Naive thymus-derived CD4-positive, alpha-beta T cell (primary cell): ENCODE measurements around the gene PTPRR. TPM values are rescaled to one million over a fixed set of nuclear protein-coding genes. Genes with fewer than 3 reads are reported as not detected.

ENCODE experiments used
- ATAC-seq: fragments of 150-1000 bp; cut with Tn5 transposase; 2 replicates; pipeline ENCODE4 v1.10.0; 2021; ENCODE audit warnings: mild to moderate bottlenecking, moderate library complexity
- CTCF ChIA-PET: fragments of 350-600 bp; sonication (Branson Sonifier 250); formaldehyde crosslinking; loops from one replicate; lab custom pipeline; 2021; ENCODE audit warnings: antibody characterized with exemption; lab: Charles Lee
- POLR2A ChIA-PET: fragments of 350-600 bp; sonication (Branson Sonifier 250); formaldehyde crosslinking; loops from one replicate; lab custom pipeline; 2021; ENCODE audit warnings: antibody characterized with exemption, inconsistent platforms; lab: Charles Lee
- DNase-seq, 9 donors: peaks; one replicate each; pipeline versions ENCODE4 v3.0.0 to v3.0.0-alpha.2; 2020 to 2022; ENCODE audit warnings: mixed read lengths in 1 of 9
- H3K27ac ChIP-seq: one replicate; pipeline ENCODE4 v1.7.0; 2013; ENCODE audit warnings: mild to moderate bottlenecking, low read depth, low read length, moderate library complexity
- H3K27me3 ChIP-seq, 2 donors: one replicate each; pipeline ENCODE4 v1.7.0; 2013; ENCODE audit warnings: low read length in 2 of 2, mild to moderate bottlenecking in 2 of 2, moderate library complexity in 2 of 2; ENCODE audit not compliant: control insufficient read depth in 2 of 2, insufficient read depth in 2 of 2
- H3K36me3 ChIP-seq, 3 experiments: 1 replicate in 2 of 3; 2 replicates in 1 of 3; pipeline ENCODE4 v1.7.0; 2013; ENCODE audit warnings: low read length in 3 of 3, mild to moderate bottlenecking in 3 of 3, moderate library complexity in 1 of 3; ENCODE audit not compliant: insufficient read depth in 3 of 3, control insufficient read depth in 2 of 3
- H3K4me1 ChIP-seq, 2 donors: one replicate each; pipeline ENCODE4 v1.7.0; 2013; ENCODE audit warnings: low read length in 2 of 2, mild to moderate bottlenecking in 2 of 2, moderate library complexity in 1 of 2; ENCODE audit not compliant: control insufficient read depth in 2 of 2, insufficient read depth in 2 of 2
- H3K4me3 ChIP-seq: 2 replicates; pipeline ENCODE4 v1.7.0; 2013; ENCODE audit warnings: mild to moderate bottlenecking, low read length
- H3K9me3 ChIP-seq, 3 experiments: 1 replicate in 2 of 3; 2 replicates in 1 of 3; pipeline ENCODE4 v1.7.0; 2013; ENCODE audit warnings: low read length in 3 of 3; ENCODE audit not compliant: control insufficient read depth in 2 of 3
- H3K27ac Mint-ChIP-seq, 9 donors: one replicate each; pipeline ENCODE4 v1.8.0; 2020 to 2022; ENCODE audit warnings: mixed read lengths in 9 of 9, mild to moderate bottlenecking in 8 of 9, moderate library complexity in 5 of 9, inconsistent platforms in 2 of 9
- H3K27me3 Mint-ChIP-seq, 5 donors: one replicate each; pipeline ENCODE4 v1.8.0; 2021 to 2022; ENCODE audit warnings: mixed read lengths in 5 of 5, mild to moderate bottlenecking in 1 of 5
- H3K36me3 Mint-ChIP-seq, 5 donors: one replicate each; pipeline ENCODE4 v1.8.0; 2020 to 2022; ENCODE audit warnings: mixed read lengths in 5 of 5, mild to moderate bottlenecking in 3 of 5, inconsistent platforms in 1 of 5
- H3K4me1 Mint-ChIP-seq, 7 donors: one replicate each; pipeline ENCODE4 v1.8.0; 2020 to 2022; ENCODE audit warnings: mixed read lengths in 7 of 7, mild to moderate bottlenecking in 3 of 7, inconsistent platforms in 1 of 7
- H3K4me3 Mint-ChIP-seq, 10 donors: one replicate each; pipeline ENCODE4 v1.8.0; 2020 to 2022; ENCODE audit warnings: mild to moderate bottlenecking in 10 of 10, mixed read lengths in 10 of 10, moderate library complexity in 6 of 10, inconsistent platforms in 2 of 10
- H3K9me3 Mint-ChIP-seq, 11 donors: one replicate each; pipeline ENCODE4 v1.8.0; 2020 to 2022; ENCODE audit warnings: mixed read lengths in 11 of 11, mild to moderate bottlenecking in 4 of 11, inconsistent platforms in 1 of 11, moderate library complexity in 1 of 11
- intact Hi-C, 2 donors: fragments of 100-400 bp; cut with micrococcal nuclease; formaldehyde crosslinking; loops; one replicate each; pipeline ENCODE4 v1.15.1; 2023
- polyA plus RNA-seq, 2 donors: library from polyadenylated mRNA; unstranded; fragments of 300-500 nt; fragmentation: Illumina TruSeq; gene quantifications; one replicate each; pipeline ENCODE4 v1.2.3, GENCODE V29; 2021
- total RNA-seq, 6 experiments: library from RNA in 5 of 6; stranded (reverse) in 5 of 6; gene quantifications; 1 replicate in 5 of 6; 2 replicates in 1 of 6; pipeline ENCODE4 v1.2.3 and lab custom pipeline; 2021 to 2026

The PTPRR gene
- total and polyA plus RNA-seq, 7 experiments from 2014 or later, result not detected

DNA sequence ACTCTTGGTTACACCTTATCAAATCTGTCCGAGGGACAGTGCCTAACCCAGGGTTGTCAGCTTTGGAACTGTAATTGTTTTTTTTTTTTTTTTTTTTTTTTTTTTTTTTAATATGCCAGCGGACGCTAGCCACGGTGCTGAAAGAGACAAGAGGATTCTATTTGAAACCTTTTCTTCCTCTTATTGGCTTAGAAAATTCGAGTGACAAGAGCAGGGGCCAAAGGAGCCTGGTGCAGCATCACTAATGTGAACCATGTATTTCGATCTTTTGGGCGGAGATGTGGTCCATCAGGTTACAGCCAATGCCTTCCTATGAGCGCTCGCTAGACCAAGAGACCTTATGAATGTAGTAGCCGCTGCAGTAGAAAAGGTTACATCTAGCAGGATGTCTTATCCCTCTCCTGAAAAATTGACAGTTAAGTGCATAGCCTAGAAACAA lies 922 bp downstream of the PTPRR start:
- no peak for ATAC-seq
- no peaks in the 10 kb centered on the region for H3K27me3 ChIP-seq
- Mint-ChIP-seq H3K4me3 (no peak overlapping the region), H3K27me3 (peaks cover 12 to 23% (median 16%) of the 10 kb centered on the region in 5 donors), H3K27ac (no peak overlapping the region), H3K4me1 (peaks cover 0 to 2% (median 0%) of the 10 kb centered on the region in 7 donors), H3K36me3 (no peaks in the 10 kb centered on the region), H3K9me3 (peaks cover 0 to 5% (median 3%) of the 10 kb centered on the region in 11 donors)
- no peak overlapping the region for H3K4me3 ChIP-seq
- CTCF ChIA-PET, result no interaction called here
- no peaks in the 10 kb centered on the region for H3K4me1 ChIP-seq
- DNase-seq, result no peak
- H3K36me3 ChIP-seq, result no peaks in the 10 kb centered on the region
- intact Hi-C loops, result no loop called here
- POLR2A ChIA-PET, result no interaction called here
- H3K27ac ChIP-seq, result no peak overlapping the region
- H3K9me3 ChIP-seq, result no peaks in the 10 kb centered on the region

DNA sequence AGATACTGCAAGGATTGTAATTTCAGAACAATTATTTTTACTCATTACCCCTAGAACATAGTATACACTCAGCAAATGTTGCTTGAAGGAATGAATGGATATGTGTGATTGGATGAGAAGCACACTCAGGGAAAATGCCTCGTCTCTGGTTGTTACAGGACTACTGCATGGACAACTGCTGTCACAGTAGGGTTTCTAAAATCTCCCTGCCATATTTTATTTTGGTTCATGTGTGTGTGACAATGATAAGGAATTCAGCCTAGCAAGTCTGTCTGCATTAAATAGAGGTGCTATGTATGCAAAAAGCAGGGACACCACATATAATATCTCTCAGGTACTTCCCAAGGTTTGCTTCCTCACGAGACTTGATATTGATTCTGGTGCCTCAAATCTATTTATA lies 1.4 kb downstream of the PTPRR start:
- Histone ChIP-seq H3K4me3 (no peak overlapping the region), H3K4me1 (no peaks in the 10 kb centered on the region), H3K9me3 (no peaks in the 10 kb centered on the region), H3K27ac (no peak overlapping the region), H3K27me3 (no peaks in the 10 kb centered on the region), H3K36me3 (no peaks in the 10 kb centered on the region)
- H3K27ac Mint-ChIP-seq, result no peak overlapping the region
- H3K36me3 Mint-ChIP-seq, result no peaks in the 10 kb centered on the region
- H3K4me3 Mint-ChIP-seq, result no peak overlapping the region
- ATAC-seq (no peak), DNase-seq (no peak)
- H3K27me3 Mint-ChIP-seq, result peaks cover 12 to 23% (median 16%) of the 10 kb centered on the region in 5 donors
- POLR2A ChIA-PET, result no interaction called here
- peaks cover 0 to 5% (median 2%) of the 10 kb centered on the region in 11 donors for H3K9me3 Mint-ChIP-seq
- CTCF ChIA-PET, result no interaction called here
- H3K4me1 Mint-ChIP-seq, result peaks cover 0 to 2% (median 0%) of the 10 kb centered on the region in 7 donors
- intact Hi-C loops, result no loop called here

DNA sequence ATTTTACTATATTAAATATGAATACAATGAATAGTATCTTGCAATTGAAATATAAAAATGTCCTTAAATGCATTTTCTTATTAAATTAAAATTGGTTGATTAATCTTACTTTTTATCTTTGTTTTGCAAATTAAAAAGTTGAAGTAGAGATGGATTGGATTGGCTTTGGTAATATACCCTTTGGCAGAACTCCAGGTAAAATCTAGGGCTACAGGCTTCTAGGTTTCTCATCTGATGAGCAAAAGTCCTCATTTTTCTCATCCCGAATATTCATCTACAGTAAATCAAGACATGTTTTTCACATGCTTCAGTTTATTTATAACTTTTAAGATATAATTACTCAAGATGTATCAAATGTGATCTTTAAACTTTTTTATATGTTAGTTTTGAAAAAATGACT lies 2.2 kb downstream of the PTPRR start:
- no peaks in the 10 kb centered on the region for H3K27me3 ChIP-seq
- no peaks in the 10 kb centered on the region for H3K36me3 Mint-ChIP-seq
- no peaks in the 10 kb centered on the region for H3K9me3 ChIP-seq
- no peak overlapping the region for H3K27ac Mint-ChIP-seq
- H3K27ac ChIP-seq, result no peak overlapping the region
- intact Hi-C loops, result no loop called here
- no peak for DNase-seq
- ATAC-seq, result no peak
- no peaks in the 10 kb centered on the region for H3K36me3 ChIP-seq
- H3K9me3 Mint-ChIP-seq, result peaks cover 0 to 5% (median 2%) of the 10 kb centered on the region in 11 donors
- H3K4me1 Mint-ChIP-seq, result peaks cover 0 to 2% (median 0%) of the 10 kb centered on the region in 7 donors
- H3K4me1 ChIP-seq, result no peaks in the 10 kb centered on the region
- peaks cover 12 to 23% (median 16%) of the 10 kb centered on the region in 5 donors for H3K27me3 Mint-ChIP-seq
- no peak overlapping the region for H3K4me3 Mint-ChIP-seq
- CTCF ChIA-PET, result interaction anchor here (0.5 kb wide), 1 partner anchor 133 kb away, joined by 3 read pairs; no protein-coding TSS in a partner anchor
- no peak overlapping the region for H3K4me3 ChIP-seq
- POLR2A ChIA-PET, result no interaction called here

DNA sequence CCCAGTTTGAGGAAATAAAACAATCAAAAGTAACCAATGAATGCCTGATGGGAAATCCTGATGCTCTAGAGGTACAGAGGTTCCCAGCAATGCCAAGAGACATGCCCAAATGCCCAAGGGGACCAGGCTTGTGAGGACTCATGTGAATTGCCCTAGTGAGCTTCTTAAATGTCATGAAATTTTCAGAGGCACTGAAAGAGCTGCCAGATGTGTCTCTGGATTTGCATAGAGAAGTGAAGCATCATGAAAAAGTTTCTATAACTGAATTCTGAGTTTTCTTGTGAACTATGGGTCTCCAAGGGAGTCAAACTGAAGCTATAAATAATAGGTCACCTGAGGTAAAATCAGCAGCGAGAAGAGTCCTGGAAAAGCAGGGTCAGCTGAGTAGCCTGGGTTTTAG lies 9.9 kb downstream of the PTPRR start:
- Mint-ChIP-seq H3K36me3 (no peaks in the 10 kb centered on the region), H3K9me3 (peaks cover 0 to 9% (median 0%) of the 10 kb centered on the region in 11 donors), H3K4me1 (no peaks in the 10 kb centered on the region), H3K27me3 (peaks cover 0 to 5% (median 0%) of the 10 kb centered on the region in 5 donors), H3K4me3 (no peak overlapping the region), H3K27ac (no peak overlapping the region)
- no peak for DNase-seq
- ATAC-seq, result no peak
- Histone ChIP-seq H3K27ac (no peak overlapping the region), H3K36me3 (no peaks in the 10 kb centered on the region), H3K4me3 (no peak overlapping the region), H3K9me3 (no peaks in the 10 kb centered on the region), H3K27me3 (peaks cover 0 to 2% of the 10 kb centered on the region in 2 donors), H3K4me1 (no peaks in the 10 kb centered on the region)
- CTCF ChIA-PET, result no interaction called here
- intact Hi-C loops, result no loop called here
- POLR2A ChIA-PET, result no interaction called here

DNA sequence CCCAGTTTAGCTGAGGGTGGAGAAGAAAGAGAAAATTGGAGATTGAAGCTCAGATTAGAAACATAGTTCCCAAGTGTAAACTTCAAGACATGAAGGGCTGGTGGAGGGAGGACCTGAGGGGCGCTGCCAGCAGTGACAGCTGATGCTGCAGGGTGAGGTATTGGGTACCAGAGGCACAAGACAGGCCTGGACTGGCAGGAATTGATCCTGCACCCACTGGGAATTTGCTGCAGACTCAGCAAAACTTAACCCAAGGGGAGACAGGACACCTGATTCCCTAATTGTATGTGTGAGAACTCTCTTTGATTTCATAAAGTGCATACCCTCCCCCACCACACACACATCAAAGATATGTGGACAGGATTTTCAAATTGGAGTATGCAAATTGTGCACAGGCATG lies 11.6 kb downstream of the PTPRR start:
- H3K27me3 Mint-ChIP-seq, result peaks cover 0 to 5% (median 0%) of the 10 kb centered on the region in 5 donors
- H3K4me1 Mint-ChIP-seq, result no peaks in the 10 kb centered on the region
- POLR2A ChIA-PET, result no interaction called here
- peaks cover 0 to 2% of the 10 kb centered on the region in 2 donors for H3K27me3 ChIP-seq
- no peaks in the 10 kb centered on the region for H3K36me3 ChIP-seq
- H3K36me3 Mint-ChIP-seq, result no peaks in the 10 kb centered on the region
- no peak overlapping the region for H3K27ac Mint-ChIP-seq
- no peak overlapping the region for H3K4me3 ChIP-seq
- no peak overlapping the region for H3K4me3 Mint-ChIP-seq
- CTCF ChIA-PET, result no interaction called here
- no peaks in the 10 kb centered on the region for H3K9me3 ChIP-seq
- intact Hi-C loops, result no loop called here
- peaks cover 0 to 9% (median 0%) of the 10 kb centered on the region in 11 donors for H3K9me3 Mint-ChIP-seq
- no peak overlapping the region for H3K27ac ChIP-seq
- ATAC-seq (no peak), DNase-seq (no peak)
- no peaks in the 10 kb centered on the region for H3K4me1 ChIP-seq

DNA sequence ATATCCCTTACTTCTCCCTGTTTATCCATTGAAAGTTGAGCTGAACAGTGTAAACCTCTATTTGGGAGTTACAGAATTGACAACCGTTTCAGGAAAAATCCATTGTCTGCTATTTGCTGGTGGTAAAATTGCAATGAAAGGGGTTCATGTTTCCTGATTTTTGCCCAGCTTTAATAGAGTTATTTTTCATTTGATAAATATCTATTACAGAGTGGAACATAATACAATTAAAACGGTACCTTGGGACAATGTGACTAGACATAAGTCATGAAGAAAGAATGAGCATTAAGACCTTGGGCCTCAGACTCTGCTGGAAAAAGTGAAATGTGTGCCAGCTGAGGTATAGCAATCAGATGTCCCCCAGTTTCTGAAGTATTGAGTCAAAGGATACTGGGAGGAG lies 13.1 kb downstream of the PTPRR start:
- Mint-ChIP-seq H3K9me3 (peaks cover 0 to 9% (median 0%) of the 10 kb centered on the region in 11 donors), H3K4me1 (no peaks in the 10 kb centered on the region), H3K27ac (no peak overlapping the region), H3K27me3 (peaks cover 0 to 5% (median 0%) of the 10 kb centered on the region in 5 donors), H3K4me3 (no peak overlapping the region), H3K36me3 (no peaks in the 10 kb centered on the region)
- no peaks in the 10 kb centered on the region for H3K9me3 ChIP-seq
- no peaks in the 10 kb centered on the region for H3K36me3 ChIP-seq
- no peak overlapping the region for H3K4me3 ChIP-seq
- ATAC-seq (no peak), DNase-seq (no peak)
- H3K27ac ChIP-seq, result no peak overlapping the region
- no peaks in the 10 kb centered on the region for H3K4me1 ChIP-seq
- intact Hi-C loops, result no loop called here
- ChIA-PET POLR2A (no interaction called here), CTCF (no interaction called here)
- H3K27me3 ChIP-seq, result peaks cover 0 to 2% of the 10 kb centered on the region in 2 donors

DNA sequence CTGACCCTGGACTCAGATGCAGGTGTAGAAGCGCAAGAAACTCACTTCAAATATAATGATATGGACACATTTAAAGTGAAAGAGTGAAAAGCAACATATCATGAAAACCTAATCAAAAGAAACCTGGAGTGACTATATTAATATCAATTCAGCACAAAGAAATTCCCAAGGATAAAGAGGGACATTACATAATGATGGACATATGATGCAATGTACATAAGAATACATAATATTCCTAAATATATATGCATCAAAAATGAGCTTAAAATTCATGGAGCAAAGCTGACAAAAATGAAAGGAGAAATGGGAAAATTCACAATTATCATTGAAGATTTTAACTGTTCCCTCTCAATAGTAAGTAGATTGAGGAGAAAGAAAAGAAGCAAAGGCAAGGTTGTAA lies 24.6 kb downstream of the PTPRR start:
- Mint-ChIP-seq H3K4me3 (no peak overlapping the region), H3K9me3 (peaks cover 0 to 15% (median 2%) of the 10 kb centered on the region in 11 donors), H3K4me1 (no peaks in the 10 kb centered on the region), H3K27ac (no peak overlapping the region), H3K36me3 (no peaks in the 10 kb centered on the region), H3K27me3 (peaks cover 0 to 4% (median 0%) of the 10 kb centered on the region in 5 donors)
- Histone ChIP-seq H3K4me1 (no peaks in the 10 kb centered on the region), H3K27ac (no peak overlapping the region), H3K36me3 (no peaks in the 10 kb centered on the region), H3K9me3 (no peaks in the 10 kb centered on the region), H3K27me3 (no peaks in the 10 kb centered on the region), H3K4me3 (no peak overlapping the region)
- ATAC-seq (no peak), DNase-seq (no peak)
- intact Hi-C loops, result no loop called here
- ChIA-PET POLR2A (no interaction called here), CTCF (no interaction called here)
